ENCODE results near the gene UROS.

The UROS gene

GRCh38 chr10:125828311-125828710 is 5.3 kb upstream of the UROS start:
- no peak for DNase-seq (ENCODE audit: low spot score)
- no peak for TF ChIP-seq CTCF (IDR thresholded peaks at IDR 0.05; ENCODE audit: extremely low read depth, missing control alignments)

GRCh38 chr10:125827133-125827532 is 4.1 kb upstream of the UROS start:
- no peak for TF ChIP-seq CTCF (IDR thresholded peaks at IDR 0.05; ENCODE audit: extremely low read depth, missing control alignments)
- DNase-seq (ENCODE audit: low spot score), result no peak

GRCh38 chr10:125824736-125825135 is 1.7 kb upstream of the UROS start:
- no peak for DNase-seq (ENCODE audit: low spot score)
- TF ChIP-seq CTCF (IDR thresholded peaks at IDR 0.05; ENCODE audit: extremely low read depth, missing control alignments), result no peak

DNA sequence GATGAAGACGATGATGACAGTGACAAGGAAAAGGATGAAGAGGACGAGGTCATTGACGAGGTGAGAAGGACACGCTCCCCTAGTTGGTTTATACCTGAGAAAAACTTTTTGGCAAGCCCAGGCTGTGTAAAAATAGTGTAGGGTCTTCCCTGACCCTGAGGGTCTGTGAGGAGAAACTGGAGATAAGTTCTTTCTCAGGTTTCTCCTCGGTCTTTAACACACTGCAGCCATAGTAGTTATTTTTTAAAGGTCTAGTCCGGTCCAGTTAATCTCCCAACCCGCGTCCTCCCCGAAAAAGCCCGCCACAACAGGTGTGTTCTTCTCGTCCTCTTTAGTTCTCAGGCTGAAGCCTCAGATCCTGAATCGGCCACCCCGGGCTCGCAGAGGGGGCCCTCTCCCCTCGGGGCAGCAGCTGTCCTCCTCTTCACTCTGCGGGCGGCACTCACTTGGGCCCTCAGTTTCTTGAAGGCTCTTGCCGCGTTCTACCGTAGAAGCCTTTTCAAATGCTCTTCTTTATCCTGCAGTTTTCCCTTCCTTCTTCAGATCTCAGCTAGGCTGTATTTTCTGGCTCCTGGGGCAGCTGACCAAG is 699 bp upstream of the UROS start:
- DNase-seq (ENCODE audit: low spot score), result no peak
- TF ChIP-seq CTCF (IDR thresholded peaks at IDR 0.05; ENCODE audit: extremely low read depth, missing control alignments), result no peak

DNA sequence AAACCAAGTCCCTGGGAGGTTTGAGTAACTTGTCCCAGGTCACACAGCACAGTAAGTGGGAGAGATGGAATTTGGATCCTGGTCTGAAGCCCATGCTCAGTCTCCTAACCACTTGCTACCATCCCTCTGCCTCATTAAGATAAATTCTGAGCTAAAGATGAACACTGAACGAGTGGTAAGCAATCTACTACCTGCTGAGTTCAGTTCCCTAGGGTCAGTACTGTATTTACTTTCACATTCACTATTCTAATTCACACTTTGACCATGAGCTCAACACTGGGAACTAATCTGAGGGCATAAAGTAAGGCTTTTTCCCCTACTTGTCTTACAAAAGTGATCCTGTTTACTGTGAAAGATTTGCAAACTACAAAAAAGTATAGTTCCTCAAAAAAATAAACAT is 2.4 kb downstream of the UROS start:
- peak; percentile 65 for DNase-seq (ENCODE audit: low spot score)
- TF ChIP-seq CTCF (IDR thresholded peaks at IDR 0.05; ENCODE audit: extremely low read depth, missing control alignments), result no peak

- DNase-seq (ENCODE audit: low spot score), result no peak
- TF ChIP-seq CTCF (IDR thresholded peaks at IDR 0.05; ENCODE audit: extremely low read depth, missing control alignments), result no peak
These were observed 5.6 kb downstream of the UROS start for GRCh38 chr10:125817337-125817946.

DNA sequence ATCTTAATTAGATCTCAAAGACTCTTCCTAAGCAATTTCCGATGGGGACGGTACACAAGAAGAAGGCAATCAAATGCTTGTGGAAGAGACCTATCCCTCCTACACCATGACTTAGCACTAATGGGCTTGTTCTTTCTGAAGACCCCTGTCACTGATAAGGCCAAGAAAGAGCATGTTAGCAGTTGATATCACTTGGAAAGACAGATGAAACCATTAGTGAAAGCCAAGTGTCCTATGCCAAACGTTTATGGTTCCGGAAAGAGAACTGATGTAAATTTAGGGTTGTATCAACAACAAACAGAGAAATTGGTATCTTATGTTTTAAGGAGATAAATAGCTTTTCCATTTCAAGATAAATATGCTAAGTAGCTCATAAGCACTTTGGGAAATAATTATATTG is 6.5 kb downstream of the UROS start:
- no peak for DNase-seq (ENCODE audit: low spot score)
- TF ChIP-seq CTCF (IDR thresholded peaks at IDR 0.05; ENCODE audit: extremely low read depth, missing control alignments), result no peak

Data from GM20000 (cell line).